GM19193 (cell line): Measurements from ENCODE around the gene SAMD14.

Experiments used
- POLR2A ChIP-seq: IDR thresholded peaks from 4 replicates; pipeline ENCODE4 v1.6.1; 2011; ENCODE audit not compliant: insufficient read depth, insufficient read length; ENCODE audit errors: extremely low read depth

The SAMD14 gene

DNA sequence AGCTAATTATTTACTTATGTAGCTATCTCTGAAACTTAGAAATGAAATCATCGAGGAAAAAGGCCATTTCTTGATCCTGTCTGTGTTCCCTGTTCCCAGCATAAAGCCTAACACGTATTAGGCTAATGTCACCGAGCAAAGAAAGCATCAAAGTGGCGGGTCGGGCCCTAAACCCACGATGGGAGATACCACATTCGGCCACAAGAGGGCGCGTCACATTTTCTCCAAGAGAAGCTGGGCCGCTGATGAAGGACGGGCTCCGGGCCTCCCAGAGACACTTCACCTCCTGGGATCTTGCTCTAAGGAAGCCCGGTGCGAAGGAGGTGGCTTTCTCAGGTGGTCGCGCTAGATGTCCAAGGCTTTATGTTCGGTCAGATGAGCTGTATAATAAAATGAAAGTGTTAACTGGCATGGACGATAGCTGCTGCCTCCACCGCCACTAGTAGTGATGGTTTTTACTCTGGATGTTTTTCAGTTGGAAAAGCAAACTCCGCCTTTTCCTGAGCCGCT, 35.7 kb downstream of the SAMD14 start:
- no peak for TF ChIP-seq POLR2A

DNA sequence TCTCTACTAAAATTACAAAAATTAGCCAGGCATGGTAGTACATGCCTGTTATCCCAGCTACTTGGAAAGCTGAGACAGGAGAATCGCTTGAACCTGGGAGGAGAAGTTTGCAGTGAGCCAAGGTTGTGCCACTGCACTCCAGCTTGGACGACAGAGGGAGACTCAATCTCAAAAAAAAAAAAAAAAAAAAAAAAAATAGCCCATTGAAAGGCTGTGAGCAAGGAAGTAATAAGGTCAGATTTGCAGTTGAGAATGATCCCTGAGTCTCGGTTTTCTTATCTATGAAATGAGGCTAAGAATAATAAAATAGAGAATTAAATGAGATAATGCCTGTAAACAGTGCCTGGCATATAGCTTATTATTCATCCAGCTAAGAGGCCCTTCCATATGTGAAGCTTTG, 36.2 kb downstream of the SAMD14 start:
- TF ChIP-seq POLR2A, result no peak

DNA sequence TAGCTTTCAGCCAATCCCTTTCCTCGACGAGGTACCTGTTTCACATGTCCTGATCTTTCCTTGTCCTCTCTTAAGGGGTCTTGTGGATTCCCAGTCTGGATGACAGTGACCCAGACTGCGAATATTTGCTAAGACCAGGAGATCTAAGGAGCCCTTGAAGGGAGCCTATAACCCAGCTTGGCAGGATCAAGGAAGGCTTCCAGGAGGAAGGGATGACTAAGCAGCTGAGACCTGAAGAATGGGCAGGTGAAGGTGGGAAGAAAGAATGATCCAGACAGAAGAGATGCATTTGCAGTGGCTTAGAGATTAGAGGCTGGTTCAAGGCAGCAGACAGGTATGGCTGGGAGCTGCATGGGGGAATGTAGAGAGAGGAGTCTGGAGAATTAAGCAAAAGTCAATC, 36.7 kb downstream of the SAMD14 start:
- no peak for TF ChIP-seq POLR2A

DNA sequence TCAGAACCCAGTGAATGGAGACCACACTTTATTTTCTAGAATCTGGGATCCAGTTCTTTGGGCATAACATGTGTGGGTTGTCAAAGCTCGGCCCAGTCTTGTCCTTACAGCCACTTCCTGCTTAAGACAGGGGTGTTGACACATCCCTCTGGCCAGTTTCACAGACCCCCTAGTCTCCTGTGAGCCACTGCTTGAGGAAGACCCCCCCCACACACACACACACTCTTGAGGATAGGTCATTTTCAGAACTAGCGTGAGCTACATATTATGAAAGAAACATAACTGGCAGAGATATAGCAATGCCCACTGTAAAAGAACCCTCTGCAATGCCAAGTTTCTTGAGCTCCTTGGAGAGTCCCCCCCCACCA, 38.1 kb downstream of the SAMD14 start:
- TF ChIP-seq POLR2A, result no peak

DNA sequence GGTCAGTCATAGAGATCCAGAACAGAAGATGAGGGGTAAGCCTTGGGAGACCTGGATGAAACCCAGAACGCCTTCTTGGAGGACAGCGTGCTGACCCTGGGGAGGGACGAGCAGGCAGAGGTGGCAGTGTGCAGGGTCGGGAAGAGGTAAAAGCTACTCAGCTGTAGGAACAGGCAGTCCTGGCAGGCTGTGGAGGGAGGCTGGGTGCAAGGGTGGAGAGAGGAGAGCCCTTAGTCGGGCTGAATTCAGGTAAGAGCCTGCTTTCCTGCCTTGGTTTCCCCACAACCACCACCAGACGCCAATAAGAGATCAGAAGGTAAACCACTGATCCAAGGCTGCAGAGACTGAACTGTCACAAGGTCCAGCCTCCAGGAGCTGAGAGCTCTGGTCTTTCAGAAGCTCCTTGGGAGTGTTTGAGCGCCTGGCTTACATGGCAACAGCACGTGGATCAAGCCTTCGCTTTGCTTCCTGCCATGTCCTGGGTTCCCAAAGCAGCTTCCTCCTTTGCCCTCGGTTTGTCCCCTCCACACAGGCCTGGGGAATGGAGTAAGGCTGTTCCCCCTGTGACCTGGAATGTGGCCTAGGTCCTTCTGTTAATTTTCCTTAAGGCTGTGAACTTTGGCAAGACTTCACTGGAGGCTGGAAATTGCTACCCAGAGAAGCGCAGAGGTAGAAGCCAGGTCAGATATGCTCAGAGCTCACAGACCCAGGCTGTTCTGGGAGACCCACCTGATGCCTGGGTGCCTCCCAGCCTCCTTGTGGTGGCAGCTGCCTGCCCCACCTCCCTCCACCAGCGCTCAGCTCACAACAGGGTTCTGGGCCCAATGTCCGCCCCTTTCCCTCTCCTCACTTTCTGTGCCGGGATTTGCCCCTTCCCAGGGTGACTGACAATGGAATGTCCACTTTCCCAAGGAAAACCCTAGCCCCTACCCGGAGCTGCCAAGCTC, 38.7 kb downstream of the SAMD14 start:
- TF ChIP-seq POLR2A, result no peak

DNA sequence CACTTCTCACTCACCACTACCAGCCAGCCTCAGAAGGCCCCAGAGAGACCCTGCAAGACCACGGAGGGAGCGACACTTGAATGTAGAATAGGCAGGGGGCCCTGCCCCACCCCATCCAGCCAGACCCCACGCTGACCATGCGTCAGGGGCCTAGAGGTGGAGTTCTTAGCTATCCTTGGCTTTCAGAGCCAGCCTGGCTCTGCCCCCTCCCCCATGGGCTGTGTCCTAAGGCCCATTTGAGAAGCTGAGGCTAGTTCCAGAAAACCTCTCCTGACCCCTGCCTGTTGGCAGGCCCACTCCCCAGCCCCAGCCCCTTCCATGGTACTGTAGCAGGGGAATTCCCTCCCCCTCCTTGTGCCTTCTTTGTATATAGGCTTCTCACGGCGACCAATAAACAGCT, 39.9 kb downstream of the SAMD14 start:
- TF ChIP-seq POLR2A, result no peak

DNA sequence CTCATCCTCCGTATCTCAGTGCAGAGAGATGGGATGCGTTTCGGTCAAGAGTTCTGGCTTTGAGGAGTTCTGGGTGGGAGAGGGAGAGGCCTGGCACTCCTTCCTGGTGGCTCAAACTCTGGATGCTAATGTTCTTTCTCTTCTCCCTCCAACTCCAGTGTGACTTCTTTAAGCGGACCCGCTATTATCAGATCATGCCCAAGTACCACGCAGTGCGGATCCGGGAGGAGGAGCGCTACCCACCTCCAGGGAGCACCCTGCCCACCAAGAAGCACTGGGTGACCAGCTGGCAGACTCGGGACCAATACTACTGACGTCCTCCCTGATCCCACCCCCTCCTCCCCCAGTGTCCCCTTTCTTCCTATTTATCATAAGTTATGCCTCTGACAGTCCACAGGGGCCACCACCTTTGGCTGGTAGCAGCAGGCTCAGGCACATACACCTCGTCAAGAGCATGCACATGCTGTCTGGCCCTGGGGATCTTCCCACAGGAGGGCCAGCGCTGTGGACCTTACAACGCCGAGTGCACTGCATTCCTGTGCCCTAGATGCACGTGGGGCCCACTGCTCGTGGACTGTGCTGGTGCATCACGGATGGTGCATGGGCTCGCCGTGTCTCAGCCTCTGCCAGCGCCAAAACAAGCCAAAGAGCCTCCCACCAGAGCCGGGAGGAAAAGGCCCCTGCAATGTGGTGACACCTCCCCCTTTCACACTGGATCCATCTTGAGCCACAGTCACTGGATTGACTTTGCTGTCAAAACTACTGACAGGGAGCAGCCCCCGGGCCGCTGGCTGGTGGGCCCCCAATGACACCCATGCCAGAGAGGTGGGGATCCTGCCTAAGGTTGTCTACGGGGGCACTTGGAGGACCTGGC, 40.8 kb downstream of the SAMD14 start:
- no peak for TF ChIP-seq POLR2A

DNA sequence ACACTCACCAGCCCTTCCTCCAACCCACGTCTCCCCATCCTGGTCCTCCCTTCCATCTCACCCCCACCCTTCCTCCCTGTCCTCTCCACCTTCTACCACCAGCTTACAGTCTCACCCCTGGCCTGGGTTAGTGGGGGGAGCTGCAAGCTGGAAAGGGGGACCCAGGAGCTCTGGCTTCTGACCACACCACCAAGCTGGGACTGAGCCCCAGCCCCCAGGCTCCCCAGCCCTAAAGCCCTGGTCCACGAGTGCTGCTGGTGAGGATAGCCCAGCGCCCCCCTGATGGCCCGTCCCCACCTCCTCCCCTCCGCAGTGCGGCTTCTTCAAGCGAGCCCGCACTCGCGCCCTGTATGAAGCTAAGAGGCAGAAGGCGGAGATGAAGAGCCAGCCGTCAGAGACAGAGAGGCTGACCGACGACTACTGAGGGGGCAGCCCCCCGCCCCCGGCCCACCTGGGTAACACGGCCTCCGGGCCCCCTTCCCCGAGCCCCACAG, 42.0 kb downstream of the SAMD14 start:
- no peak for TF ChIP-seq POLR2A

DNA sequence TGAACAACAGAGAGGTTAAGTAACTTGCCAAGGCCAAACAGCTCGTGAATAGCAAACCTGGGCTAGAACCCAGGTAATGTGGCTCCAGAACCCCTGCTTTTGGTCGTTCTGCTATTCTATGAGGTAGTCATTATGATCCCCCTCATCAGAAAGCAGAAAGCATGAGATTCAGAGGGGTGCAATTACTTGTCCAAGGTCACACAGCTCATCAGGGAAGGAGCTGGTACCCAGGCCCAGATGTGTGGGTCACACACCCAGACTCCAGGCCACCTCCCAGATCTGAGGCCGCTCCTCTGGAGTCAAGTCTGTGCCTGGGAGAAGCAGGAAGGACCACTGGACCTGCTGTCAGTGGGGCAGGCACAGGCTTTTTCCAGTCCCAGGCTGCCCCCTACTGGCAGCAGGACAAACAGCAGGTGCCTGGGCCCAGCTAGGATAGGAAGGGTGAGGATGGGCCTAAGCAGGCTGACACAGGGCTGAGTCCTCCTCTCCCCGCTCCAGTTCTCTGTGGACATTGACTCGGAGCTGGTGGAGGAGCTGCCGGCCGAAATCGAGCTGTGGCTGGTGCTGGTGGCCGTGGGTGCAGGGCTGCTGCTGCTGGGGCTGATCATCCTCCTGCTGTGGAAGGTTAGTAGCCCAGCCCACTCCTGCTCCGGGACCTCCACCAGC, 42.6 kb downstream of the SAMD14 start:
- no peak for TF ChIP-seq POLR2A

DNA sequence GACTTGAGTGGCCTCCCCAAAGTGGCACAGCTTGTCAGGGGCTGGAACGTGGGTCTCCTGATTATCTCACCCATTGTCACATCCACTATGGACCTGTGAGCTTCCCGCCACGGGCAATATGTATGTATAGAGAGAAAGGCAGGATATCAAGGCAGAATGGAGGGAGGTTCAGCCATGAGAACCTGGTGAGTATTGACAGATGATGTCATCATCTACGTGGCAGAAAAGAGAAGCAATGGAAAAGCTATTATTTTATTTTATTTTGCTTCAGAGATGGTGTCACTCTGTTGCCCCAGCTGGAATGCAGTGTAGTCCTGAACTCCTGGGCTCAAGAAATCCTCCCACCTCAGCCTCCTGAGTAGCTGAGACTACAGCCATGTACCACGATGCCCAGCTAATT, 48.2 kb downstream of the SAMD14 start:
- TF ChIP-seq POLR2A, result no peak

DNA sequence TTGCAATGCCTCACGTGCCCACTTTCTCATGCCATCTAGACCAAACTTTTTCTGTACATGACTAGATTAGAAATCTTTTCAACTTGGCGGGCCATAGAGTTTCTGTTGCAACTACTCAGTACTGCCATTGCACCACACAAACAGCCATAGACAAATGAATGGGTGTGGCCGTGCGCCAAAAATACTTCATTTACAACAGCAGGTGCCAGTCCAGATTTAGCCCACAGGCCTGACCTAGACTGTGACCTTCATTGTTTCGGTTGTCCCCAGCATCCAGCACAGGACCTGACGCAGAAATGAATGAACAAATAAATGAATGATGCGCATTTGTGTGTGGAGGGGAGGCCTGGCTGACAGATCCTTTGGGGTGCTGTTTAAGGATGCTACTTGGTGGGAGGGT, 49.1 kb downstream of the SAMD14 start:
- TF ChIP-seq POLR2A, result no peak

DNA sequence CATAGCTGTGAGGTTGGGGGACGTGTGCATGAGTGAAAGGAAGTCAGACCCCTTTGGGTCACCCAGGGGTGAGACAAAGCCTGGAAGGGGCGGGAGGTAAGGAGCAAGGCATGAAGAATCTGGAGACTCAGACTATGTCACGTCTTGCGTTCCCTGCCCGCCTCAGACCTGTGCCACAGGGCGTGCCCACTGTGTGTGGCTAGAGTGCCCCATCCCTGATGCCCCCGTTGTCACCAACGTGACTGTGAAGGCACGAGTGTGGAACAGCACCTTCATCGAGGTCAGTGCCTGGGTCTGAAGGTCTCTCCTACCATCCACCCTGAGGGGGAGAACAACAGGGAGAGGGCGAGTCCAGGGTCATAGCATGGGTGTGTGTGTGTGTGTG, 49.9 kb downstream of the SAMD14 start:
- no peak for TF ChIP-seq POLR2A

DNA sequence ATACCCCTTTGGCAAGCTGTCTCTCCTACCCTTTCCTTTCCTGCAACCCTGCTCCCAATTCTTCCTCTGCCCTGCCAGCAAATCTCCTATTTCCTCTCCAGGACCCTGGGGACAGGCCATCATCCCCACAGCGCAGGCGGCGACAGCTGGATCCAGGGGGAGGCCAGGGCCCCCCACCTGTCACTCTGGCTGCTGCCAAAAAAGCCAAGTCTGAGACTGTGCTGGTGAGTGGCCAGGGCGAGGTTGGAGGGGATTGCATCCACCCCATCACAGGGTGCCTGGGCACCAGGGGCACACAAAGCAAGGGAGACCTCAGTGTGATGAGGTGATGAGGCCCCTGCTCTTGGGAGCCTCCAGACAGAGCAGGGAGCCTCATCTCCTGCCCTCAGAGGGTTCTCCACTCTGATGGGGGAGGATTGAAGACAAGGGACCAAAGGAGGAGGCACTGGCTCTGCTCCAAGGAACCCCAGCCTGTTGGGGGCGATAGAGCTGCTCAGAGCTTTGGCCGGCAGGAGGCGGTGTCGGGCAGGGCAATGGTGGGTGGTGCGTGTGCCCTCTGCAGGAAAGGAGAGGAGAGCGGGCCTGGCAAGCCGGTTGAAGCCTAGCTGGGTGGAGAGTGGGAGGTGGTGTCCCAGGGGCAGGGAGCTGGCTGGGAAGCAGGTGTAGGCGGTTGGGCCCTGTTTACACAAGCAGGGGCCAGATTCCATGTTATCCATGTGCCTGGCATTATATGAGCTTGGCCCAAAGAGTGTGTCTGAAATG, 50.4 kb downstream of the SAMD14 start:
- no peak for TF ChIP-seq POLR2A

DNA sequence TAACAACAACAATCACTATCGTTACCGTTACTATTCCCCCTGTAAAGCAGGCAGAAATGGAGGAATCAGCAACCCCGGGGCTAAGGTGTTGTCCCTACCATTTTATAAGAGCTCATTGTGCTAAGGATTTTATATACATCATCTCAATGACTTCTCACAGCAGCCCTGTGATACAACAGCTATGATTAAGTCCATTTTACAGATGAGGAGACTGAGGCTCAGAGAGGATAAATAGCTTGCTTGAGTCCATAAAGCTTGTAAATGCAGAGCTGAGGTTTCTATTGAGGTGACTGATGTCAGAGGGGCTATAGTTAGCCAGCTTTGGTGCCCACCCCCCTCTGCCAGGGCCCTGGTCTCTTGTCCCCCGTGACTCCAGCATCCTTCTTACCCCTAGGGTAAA, 51.5 kb downstream of the SAMD14 start:
- no peak for TF ChIP-seq POLR2A
